RPMI8226 (cell line): ENCODE results near the gene MRPS27.
"Not testable (repeated sequence)": the region's sequence is repeated elsewhere in the genome, so short reads cannot be mapped to it uniquely, and the experiment has no call there.

ENCODE experiments used
- DNase-seq: peaks from one replicate; pipeline ENCODE4 v3.0.0-alpha.2; 2015

The MRPS27 gene

DNA sequence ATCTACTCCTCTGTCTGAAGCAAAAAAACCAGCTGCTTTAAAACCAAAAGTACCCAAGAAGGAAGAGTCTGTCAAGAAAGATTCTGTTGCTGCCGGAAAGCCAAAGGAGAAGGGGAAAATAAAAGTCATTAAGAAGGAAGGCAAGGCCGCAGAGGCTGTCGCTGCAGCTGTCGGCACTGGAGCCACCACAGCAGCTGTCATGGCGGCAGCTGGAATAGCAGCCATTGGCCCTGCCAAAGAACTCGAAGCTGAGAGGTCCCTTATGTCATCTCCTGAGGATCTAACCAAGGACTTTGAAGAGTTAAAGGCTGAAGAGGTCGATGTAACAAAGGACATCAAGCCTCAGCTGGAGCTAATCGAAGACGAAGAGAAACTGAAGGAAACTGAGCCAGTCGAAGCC is 124.5 kb downstream of the MRPS27 start:
- DNase-seq: no peak

DNA sequence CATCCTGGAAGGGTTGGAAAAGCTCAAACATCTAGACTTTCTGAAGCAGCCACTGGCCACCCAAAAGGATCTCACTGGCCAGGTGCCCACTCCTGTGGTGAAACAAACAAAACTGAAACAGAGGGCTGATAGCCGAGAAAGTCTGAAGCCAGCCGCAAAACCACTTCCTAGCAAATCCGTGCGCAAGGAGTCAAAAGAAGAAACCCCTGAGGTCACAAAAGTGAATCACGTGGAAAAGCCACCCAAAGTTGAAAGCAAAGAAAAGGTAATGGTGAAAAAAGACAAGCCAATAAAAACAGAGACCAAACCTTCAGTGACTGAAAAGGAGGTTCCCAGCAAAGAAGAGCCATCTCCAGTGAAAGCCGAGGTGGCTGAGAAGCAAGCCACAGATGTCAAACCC is 125.2 kb downstream of the MRPS27 start:
- peak; percentile 92 for DNase-seq

- no peak for DNase-seq
Observed at GRCh38 chr5:72191404-72191803, 128.6 kb downstream of the MRPS27 start.

- DNase-seq: no peak
Observed at GRCh38 chr5:72189146-72189545, 130.9 kb downstream of the MRPS27 start.

- no peak for DNase-seq
Observed at GRCh38 chr5:72188166-72188565, 131.9 kb downstream of the MRPS27 start.

DNA sequence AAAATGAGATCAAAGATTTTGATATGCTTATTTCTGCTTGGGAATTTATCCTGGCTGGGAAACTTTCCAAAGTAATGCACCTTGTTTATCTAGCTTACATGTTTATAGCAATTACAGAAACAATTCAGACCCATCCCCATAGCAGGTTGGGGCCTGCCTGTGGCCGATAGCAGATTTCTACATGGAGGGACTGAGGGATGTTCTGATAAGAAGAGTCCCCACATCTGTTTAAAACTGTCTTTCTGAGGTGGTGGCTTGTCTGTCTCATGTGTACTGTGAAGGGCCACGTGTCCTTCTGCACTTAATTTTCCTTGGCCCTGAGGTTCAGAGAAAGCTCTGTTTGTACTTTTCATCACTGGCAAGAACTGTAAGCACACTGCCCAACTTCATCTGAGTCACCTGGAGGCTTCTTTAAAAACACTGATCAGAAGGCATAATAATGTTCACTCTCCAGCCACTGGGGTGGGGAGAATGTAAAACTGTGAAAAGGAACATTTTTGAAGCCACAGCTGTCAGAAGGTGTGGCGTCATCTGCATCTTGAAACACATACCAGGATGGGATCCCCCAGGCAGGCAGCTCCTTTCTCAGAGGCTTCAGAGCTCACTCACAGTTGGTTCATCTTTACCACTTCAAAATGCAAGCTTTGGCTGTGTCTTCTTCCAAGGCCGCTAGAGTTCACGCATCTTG is 132.5 kb downstream of the MRPS27 start:
- no peak for DNase-seq

DNA sequence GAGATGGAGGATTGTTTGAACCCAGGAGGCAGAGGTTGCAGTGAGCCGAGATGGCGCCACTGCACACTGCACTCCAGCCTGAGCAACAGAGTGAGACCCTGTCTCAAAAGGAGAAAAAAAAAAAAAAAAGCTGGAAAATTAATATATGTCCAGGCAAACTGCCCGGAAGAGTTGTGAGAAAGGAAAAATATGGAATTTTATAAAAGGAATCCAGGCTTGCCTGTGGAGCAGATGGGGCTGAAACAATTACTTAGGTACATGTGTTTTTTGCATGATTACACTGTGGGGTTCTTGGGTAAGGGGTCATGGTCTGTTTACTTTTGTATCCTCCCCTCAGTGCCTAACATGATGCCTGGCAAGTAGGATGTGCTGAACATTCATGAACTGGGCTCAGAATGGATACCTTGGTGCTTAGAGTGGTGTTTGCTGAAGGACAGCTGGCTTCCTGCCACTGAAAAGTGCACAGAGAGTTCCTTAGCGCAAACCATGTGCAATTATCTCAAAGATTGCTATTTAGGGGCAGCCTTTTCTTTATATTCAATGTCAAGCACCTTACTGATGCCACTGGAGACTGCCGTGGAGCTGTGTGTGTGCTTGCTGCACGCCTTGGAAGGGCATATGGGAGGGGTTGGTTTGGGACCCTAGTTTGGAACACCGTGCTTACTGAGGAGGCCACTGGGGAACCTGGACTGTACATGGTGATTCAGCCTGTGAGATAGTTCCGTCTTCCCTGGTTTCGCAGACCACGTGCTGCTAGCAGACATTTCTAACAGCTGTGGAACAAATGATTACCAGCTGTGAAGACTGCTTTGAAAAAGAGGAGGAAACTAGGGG is 134.3 kb downstream of the MRPS27 start:
- no peak for DNase-seq

- DNase-seq: no peak
Observed at GRCh38 chr5:72184408-72184807, 135.6 kb downstream of the MRPS27 start.

GRCh38 chr5:72183101-72183520 is 136.9 kb downstream of the MRPS27 start:
- no peak for DNase-seq

DNA sequence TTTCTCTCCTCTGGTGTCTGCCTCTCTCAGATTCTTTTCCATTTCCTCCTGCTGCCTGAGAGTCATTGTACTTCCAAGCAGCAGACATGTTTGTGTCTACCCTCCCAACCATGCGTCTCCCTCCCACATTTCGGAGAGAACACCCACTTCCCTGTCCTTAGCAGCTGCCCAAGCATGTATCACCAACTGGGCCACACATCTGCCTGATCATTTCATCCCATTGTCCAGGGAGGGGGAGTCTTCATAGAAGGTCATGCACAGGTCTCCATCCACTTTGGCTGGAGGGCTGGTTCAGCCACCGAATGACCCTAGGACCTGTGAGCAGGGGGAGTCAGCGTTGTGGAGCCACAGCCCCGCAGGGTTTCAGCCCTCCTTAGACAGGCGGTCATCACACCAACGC is 137.4 kb downstream of the MRPS27 start:
- no peak for DNase-seq

DNA sequence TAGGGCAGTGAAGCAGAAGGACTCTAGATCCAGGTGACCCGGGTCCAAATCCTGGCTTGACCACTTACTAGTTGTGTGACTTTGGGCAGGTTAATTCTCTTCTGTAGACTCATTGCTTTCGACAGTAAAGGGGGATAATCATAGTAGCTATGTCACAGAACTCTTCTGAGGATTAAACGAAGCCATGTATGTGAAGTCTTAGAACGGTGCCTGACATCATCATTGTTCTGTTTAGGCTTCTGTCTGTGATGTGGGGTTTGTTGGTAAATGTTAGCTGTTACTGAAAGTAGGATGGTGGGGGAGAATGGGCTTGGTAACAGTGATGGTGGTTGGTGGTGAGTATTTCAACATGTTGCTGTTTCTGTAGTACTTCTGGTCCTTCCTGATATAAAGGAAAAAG is 139.1 kb downstream of the MRPS27 start:
- no peak for DNase-seq

DNA sequence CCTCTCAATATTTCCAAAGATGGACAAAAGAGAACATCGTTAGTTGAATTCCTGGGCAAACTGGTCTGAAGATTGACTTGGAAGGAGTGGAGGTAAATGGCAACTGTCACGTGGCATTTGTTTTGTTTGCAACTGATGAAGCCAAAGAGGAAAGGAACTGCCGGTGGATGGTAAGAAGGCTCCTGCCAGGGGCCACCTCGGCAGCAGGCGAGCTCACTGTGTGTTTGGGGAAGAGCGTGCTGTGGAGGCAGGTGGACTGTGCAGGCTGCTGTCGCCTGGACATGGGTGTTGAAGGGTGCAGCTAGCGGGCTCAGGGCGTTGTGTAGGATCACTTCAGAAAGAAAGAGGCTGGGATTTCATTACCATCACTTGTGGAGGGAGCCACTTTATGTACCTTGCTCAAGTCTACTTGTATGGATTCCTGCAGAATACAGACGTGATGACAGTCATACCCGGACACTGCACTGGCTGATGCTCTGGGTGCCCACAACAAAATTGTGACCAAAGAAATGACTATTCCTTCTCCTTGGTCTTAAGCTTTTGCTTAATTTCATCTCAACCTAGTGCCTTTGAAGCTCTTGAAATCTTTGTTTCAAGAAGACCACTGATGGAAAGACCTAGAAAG is 140.1 kb downstream of the MRPS27 start:
- no peak for DNase-seq

DNA sequence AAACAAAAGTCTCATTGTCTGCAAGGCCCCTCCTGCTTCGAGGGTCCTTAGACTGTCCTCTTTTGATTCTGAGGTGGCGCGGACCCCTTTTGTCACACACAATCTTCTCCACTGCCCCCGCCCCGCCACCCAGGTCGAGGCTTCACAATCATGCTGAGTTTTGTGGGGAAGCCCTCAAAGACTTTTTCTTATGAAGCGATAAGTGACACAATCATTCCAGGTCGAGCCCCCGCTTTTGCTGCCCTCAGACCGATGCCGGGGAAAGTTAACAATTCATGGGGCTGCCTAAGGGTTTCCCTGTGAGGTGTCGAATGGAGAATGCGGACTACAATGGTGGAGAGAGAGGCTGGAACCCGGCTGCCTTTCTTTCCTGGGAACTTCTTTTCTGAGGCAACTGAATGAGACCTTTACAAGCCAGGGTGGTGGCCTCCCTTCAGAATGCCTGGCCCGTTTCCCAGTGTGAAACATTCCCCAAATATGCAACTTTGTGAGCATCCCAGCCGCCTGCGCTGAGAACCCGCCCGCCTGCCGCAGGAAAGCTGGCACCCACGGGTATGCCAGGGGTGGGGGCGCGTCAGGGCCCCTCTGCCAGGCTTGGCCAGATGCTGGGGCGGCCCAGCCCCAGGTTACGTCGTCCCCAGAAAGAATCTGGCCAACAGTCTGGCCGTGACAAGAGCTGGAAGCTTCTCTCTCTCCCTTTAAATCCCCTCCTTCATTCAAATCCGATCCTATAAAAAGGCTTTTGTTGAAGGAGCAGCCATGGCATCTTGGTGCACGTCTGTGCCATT is 140.8 kb downstream of the MRPS27 start:
- no peak for DNase-seq

DNA sequence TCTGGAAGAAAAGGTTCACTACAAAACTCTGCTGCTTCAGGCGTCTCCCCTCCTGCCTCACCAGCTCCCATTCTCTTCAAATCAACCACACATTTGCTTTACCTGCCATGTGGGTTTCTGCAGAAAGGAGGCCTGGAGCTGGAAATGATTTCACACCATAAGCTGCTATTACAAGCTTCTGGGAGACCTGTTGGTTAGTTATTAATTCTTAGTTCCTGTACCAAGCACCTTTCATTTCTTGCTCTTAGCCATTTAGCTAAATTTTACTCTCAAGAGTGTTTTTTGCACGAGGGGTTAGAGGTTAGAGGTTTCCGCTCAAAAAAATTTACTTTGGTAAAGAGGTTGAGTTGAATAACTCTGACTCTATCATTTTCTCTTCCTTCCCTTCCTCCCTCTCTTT is 142.5 kb downstream of the MRPS27 start:
- no peak for DNase-seq

- DNase-seq: no peak
Observed at GRCh38 chr5:72172786-72173185, 147.3 kb downstream of the MRPS27 start.

- DNase-seq: no peak
Observed at GRCh38 chr5:72171667-72172066, 148.4 kb downstream of the MRPS27 start.

DNA sequence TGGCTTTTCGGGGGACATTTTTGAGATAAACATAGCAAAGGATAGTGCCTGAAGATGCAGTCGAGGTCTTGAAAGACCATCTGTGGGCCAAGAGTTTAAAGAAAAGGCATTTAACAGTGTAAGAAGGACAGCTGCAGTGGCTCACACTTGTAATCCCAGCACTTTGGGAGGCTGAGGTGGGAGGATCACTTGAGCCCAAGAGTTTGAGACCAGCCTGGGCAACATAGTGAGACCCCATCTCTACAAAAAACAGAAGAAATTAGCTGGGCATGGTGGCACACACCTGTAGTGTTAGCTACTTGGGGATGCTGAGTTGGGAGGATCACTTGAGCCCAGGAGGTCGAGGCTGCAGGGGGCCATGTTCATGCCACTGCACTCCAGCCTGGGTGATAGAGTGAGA is 148.9 kb downstream of the MRPS27 start:
- not testable (repeated sequence) for DNase-seq

DNA sequence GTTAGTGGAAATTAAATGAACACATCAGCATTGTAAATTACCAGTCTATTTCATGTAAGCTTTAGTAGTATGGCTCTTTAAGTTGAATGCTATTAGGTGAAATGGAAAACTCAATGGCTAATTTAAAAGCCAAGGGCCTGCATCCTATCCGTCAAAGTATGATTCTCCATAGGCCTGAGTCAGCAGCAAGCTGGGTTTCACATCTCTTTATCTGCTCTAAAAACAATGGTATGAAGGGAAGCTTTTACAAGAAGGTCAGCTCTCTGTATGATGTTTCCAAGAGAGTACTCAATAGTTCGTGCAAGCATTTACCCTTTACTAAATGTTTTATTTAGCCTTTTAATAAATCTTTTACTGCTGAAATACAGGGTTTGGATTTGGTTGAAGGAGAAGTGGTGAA is 149.9 kb downstream of the MRPS27 start:
- peak; percentile 47 for DNase-seq
